GM21619 (cell line): ENCODE data around the gene CLSTN2.

Source experiments
- ATAC-seq: cut with Tn5 transposase; IDR thresholded peaks from one replicate; pipeline ENCODE4 v1.9.1; 2021; ENCODE audit not compliant: unreplicated experiment

Gene CLSTN2

DNA sequence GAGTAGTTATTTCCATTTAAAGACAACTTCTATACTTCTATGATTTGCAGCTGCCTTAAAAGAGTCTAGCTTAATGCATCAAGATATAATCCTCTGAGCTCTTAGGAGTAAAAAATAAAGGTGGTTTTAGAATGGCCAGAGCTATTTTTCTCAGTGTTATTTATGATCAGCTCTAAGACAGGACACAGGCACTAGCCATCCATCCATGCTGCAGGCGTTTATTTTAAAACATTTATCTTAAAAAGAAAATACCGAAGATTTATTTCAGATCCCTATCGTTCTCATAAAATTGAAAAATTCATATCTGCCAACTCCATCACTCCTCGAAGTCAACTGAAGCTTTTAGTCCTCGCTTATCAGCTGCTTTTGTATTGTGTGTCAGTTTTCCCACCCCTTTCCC lies 243.5 kb downstream of the CLSTN2 start:
- ATAC-seq, result no peak

DNA sequence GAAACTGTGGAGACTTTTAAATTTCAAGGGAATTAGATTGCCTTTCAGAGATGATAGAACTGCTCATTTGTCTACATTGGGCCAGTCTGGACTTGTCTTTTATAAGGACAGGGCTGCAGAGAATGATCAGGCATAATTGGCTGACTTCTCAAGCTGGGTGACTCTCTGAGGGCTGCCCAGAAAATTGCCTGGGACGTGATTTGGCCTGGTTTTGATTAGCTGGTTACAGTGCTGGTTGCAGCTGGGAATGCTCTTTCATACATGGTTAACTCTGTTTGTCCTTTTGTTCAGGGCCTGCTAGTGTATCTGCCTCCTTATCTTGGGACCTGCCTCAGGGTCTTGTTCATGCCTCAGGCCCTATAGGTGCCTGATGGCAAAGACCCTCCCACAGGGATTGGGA lies 245.6 kb downstream of the CLSTN2 start:
- ATAC-seq, result no peak

- ATAC-seq, result no peak
Observed at GRCh38 chr3:140185375-140185774, 250.4 kb downstream of the CLSTN2 start.

GRCh38 chr3:140186421-140186920 lies 251.5 kb downstream of the CLSTN2 start:
- no peak for ATAC-seq

- no peak for ATAC-seq
Observed at GRCh38 chr3:140187028-140187427, 252.0 kb downstream of the CLSTN2 start.

DNA sequence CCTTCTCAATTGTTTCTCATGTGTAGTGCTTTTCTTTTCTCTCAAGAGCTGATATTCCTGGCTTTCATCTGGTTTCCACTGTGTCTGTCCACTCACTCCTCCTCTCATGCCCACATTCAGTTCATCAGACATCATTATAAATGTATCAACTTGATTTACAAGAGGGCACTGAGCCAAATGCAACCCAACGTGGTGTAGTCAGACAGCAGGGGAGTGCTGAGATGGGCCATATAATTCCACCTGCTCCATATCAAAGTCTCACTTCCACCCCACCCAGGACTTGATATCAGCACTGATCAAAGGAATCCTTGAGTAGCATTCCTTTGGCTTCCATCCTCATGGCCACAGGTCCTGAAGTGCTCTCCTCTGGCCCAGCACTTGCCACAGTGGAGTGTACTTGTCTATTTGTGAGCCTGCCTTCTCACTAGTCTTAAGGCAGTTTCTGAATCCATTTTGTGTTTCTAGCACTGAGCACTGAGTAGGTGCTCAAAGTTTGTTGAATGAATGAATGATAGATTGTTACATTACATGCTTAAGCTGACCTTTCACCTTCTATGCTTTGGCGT lies 252.8 kb downstream of the CLSTN2 start:
- no peak for ATAC-seq

DNA sequence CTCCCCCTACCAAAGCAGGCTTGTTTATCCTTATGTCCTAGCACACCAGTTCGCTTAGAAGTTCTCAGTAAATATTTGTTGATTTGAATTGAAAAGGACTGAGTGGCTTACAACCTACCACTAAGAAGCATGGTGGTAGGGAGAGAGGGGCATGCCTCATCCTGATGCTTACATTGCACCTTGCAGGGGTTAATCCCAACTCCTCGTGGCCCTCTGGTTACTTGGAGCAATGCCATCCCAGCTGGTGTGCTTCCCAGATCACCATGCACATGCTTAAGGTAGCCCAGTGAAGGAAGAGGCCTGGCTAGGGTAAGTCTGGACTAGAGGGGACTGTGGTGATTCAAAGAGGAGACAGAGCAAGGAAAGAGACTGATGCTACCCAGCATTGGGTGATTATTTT lies 253.3 kb downstream of the CLSTN2 start:
- no peak for ATAC-seq

DNA sequence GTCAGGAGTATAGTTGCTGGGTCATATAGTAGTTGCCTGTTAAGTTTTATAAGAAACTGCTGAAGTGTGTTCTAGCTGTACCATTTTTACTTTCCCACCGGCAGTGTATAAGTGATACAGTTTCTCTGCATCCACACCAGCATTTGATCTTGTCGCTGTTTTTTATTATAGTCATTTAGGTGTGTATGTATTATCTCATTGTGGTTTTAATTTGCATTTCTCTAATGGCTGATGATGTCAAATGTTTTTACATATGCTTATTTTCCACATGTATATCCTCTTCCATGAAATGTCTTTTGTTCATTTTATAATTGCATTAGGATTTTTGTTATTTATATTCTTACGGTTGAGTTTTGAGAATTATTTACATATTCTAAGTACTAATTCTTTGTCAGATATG lies 254.3 kb downstream of the CLSTN2 start:
- no peak for ATAC-seq

GRCh38 chr3:140189976-140190375 lies 255.0 kb downstream of the CLSTN2 start:
- no peak for ATAC-seq

GRCh38 chr3:140196970-140197369 lies 262.0 kb downstream of the CLSTN2 start:
- no peak for ATAC-seq

- no peak for ATAC-seq
Observed at GRCh38 chr3:140198242-140198641, 263.3 kb downstream of the CLSTN2 start.

DNA sequence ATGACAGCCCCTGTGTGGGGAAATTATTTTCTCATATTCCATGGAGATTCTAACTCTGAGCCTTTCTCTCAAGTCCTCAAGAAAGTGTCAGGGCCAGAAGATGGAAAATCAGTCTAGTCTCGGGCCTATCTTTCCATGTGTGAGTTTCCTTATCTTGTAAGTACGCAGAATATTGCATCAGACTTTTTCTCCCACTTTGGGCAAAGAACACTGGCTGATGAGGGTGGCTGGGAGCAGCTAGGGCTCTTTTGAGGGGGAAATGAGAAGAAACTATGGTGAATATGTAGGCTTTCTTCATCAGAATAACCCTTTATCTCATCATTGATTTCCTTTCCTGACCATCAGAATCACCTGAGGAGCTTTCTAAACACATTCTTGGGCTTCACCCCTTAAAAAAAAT lies 264.0 kb downstream of the CLSTN2 start:
- ATAC-seq, result no peak

- ATAC-seq, result no peak
Observed at GRCh38 chr3:140199743-140200142, 264.8 kb downstream of the CLSTN2 start.

DNA sequence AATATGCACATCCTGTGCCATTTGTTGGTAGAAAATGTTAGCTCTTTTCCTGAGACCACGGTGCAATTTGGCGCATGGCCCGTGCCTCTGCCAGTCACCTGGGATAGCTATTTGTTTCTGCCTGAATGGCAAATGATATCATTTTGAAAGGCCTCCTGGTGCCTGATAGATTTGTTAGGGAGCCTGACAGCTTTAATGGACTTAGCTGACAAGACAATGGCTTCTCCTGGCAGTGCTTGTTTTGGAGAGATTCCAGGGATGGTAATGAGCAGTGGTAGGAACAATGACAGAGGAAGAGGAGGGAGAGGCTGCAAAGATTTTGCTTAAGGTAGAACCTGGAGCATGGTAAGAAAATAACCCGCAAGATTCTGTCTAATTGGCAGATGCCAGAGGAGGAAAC lies 268.5 kb downstream of the CLSTN2 start:
- ATAC-seq, result no peak

GRCh38 chr3:140204271-140204984 lies 269.4 kb downstream of the CLSTN2 start:
- no peak for ATAC-seq

- ATAC-seq, result no peak
Observed at GRCh38 chr3:140205598-140205997, 270.6 kb downstream of the CLSTN2 start.

- ATAC-seq, result no peak
Observed at GRCh38 chr3:140206196-140207040, 271.4 kb downstream of the CLSTN2 start.

DNA sequence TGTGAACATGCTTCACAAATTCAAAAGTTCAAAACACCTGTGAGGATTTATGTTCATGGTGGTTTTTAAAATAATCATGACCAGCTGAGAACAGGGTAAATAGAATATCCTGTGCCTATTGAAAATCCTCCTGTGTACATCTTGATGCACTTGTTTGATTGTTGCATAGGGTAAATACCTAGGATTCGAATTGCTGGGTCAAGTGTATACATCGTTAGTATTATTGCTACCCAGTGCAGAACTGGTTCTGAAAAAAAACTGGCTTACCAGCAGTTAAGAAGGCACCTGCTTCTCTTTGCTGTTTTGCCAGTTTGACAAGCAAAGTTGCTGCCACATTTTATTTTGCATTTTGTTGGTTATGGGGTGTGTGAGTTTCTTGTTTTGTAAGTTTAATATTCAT lies 272.6 kb downstream of the CLSTN2 start:
- ATAC-seq, result no peak

- no peak for ATAC-seq
Observed at GRCh38 chr3:140216249-140216648, 281.3 kb downstream of the CLSTN2 start.

- no peak for ATAC-seq
Observed at GRCh38 chr3:140219291-140219690, 284.3 kb downstream of the CLSTN2 start.

DNA sequence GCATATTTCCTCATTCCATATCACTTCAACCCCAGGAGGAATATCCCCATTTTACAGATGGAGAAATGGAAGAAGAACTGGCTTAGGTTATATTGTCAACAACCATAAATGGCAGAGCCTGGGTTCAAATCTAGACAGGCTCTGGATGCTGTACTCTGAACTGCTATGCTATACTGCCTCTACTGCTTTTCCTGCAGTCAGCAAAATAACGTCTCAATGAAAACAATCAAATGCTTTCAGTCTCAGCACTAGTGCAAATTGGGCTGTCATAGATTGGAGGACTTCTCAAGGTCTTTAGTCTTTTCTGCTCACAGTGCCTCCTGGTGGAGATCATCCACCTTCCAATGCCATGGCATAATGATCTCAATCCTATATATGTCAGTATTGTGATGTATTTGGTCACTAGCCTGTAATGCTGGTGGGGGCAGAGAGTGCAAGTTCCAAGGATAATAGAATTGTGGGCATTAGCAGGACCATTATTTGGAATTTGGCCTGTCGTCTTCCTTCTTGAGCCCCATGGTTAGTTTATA lies 285.0 kb downstream of the CLSTN2 start:
- ATAC-seq, result no peak

DNA sequence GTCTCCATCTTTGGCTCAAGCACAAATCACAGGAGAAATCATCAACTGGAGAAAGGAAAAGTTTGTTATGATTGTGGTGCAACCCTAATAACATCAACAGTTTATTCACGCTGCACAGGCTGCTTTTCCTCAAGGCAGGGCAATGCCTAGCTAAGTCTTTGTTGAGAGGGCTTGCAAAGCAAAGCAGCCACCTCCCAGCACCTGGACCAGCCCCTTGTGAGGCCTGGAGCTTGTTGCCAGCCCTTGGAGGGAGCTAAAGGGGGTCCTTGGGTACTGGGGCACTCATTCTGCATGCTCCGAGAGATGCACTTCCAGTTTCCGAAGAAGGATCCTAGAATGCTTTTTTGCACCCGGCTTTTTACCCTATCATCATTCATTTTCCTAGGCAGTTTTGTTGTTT lies 288.2 kb downstream of the CLSTN2 start:
- no peak for ATAC-seq
